ENCODE results near the gene POLDIP3. TPM values are rescaled to one million over a fixed set of nuclear protein-coding genes. Genes with fewer than 3 reads are reported as not detected.

POLDIP3 gene
- total RNA-seq, 1 experiment from 2014 or later, result 67.6 TPM

DNA sequence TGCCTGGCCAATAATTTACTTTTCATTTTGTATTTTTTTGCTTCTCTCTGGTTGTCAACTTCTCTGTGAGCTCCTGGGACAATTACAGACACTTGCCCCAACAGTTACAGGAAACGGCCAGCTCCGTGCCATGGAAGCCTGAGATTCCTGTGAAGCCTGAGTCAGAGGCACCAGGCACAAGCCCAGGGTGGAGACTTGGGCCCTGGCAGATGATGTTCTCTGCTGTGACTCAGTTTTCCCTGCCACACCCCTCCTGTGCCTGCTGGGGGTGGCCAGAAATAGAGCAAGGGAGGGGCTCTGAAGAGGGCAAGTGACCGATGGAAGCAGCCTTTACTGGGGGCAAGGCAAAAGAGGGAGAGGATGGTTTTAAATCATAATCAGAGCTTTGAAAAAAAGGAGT lies 20.8 kb upstream of the POLDIP3 start (continued):
- TF ChIP-seq, protein P1, sequence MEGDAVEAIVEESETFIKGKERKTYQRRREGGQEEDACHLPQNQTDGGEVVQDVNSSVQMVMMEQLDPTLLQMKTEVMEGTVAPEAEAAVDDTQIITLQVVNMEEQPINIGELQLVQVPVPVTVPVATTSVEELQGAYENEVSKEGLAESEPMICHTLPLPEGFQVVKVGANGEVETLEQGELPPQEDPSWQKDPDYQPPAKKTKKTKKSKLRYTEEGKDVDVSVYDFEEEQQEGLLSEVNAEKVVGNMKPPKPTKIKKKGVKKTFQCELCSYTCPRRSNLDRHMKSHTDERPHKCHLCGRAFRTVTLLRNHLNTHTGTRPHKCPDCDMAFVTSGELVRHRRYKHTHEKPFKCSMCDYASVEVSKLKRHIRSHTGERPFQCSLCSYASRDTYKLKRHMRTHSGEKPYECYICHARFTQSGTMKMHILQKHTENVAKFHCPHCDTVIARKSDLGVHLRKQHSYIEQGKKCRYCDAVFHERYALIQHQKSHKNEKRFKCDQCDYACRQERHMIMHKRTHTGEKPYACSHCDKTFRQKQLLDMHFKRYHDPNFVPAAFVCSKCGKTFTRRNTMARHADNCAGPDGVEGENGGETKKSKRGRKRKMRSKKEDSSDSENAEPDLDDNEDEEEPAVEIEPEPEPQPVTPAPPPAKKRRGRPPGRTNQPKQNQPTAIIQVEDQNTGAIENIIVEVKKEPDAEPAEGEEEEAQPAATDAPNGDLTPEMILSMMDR (IDR thresholded peaks at IDR 0.05 in 2 of 3, conservative IDR thresholded peaks at IDR 0.05 in 1 of 3; ENCODE audit: borderline replicate concordance in 1 of 3, insufficient read depth in 1 of 3, low read depth in 2 of 3, low read length in 2 of 3), result no peak

DNA sequence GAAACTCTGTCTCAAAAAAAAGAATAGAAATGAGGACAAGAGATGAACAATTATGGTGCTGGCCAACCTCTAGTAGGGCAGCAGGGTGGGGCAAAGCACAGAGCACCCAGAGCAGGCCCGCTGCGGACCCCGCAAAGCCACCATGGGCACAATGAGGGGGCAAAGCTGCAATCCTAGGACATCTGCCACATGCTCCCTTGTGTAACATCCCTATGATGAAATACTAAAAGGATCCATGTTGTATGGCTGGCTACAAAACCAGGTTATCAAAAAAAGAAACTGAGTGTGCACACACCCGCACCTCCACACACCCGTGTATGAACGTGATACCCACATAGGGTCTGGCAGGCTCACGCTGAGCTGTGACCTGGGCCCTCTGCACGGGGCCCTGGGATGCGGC lies 18.3 kb upstream of the POLDIP3 start:
- H3K4me2 ChIP-seq (ENCODE audit: low read length), result no peak overlapping the region
- POLR2A ChIA-PET, result no interaction called here
- H3K36me3 ChIP-seq (ENCODE audit: control insufficient read depth in 1 of 2, insufficient read depth in 2 of 2, low read length in 2 of 2), result peaks cover 13 to 19% of the 10 kb centered on the region in 2 experiments; a peak in 3 of 4 replicates
- no peaks in the 10 kb centered on the region for H4K20me1 ChIP-seq (ENCODE audit: insufficient read depth)
- intact Hi-C loops (cut with micrococcal nuclease), result loop anchor here (10.0 kb wide), 1 partner anchor 232 kb away; no protein-coding TSS in a partner anchor
- no peak for ATAC-seq
- no peaks in the 10 kb centered on the region for H3K27me3 ChIP-seq (ENCODE audit: insufficient read depth, low read length)
- H3K9ac ChIP-seq (ENCODE audit: low read length), result no peak overlapping the region
- CTCF ChIA-PET, result no interaction called here
- no peak overlapping the region for H2AFZ ChIP-seq (ENCODE audit: low read depth, low read length, poor library complexity, severe bottlenecking)
- no peak overlapping the region for H3K4me3 ChIP-seq (replicated peaks in 1 of 2; ENCODE audit: low read depth in 1 of 2, low read length in 2 of 2)
- no peak for DNase-seq (ENCODE audit: low read depth, low spot score)
- H3K9me3 ChIP-seq (ENCODE audit: control insufficient read depth in 1 of 2, insufficient read depth in 1 of 2, low read depth in 1 of 2, low read length in 2 of 2), result no peaks in the 10 kb centered on the region
- no peak overlapping the region for H3K27ac ChIP-seq (ENCODE audit: low read depth, low read length)
- peaks cover 27% of the 10 kb centered on the region for H3K79me2 ChIP-seq (ENCODE audit: insufficient read depth, low read length)
- H3K9me2 ChIP-seq (ENCODE audit: insufficient read depth), result no peaks in the 10 kb centered on the region
- peaks cover 14 to 38% of the 10 kb centered on the region in 2 experiments for H3K4me1 ChIP-seq (ENCODE audit: control insufficient read depth in 1 of 2, insufficient read depth in 2 of 2, low read length in 2 of 2)
- BruUV-seq (replicated peaks), result no TSS peak
- RAD21 ChIA-PET (ENCODE audit: low non-redundant PET in 1 of 2, low total read pairs in 2 of 2, uncharacterized antibody in 2 of 2, unreplicated experiment in 2 of 2), result no interaction called here
- no peak for TF ChIP-seq POLR2A (IDR thresholded peaks at IDR 0.05; ENCODE audit: borderline replicate concordance, extremely low read depth, insufficient read depth, insufficient read length)
- no peak for TF ChIP-seq ELF1 (IDR thresholded peaks at IDR 0.05; ENCODE audit: borderline replicate concordance, low read depth)
- no peak for TF ChIP-seq TCF7L2 (IDR thresholded peaks at IDR 0.05; ENCODE audit: borderline replicate concordance, extremely low read depth, insufficient read depth, insufficient read length)
- no peak for TF ChIP-seq SIN3A (IDR thresholded peaks at IDR 0.05; ENCODE audit: low read depth)
- no peak for TF ChIP-seq EZH2phosphoT487 (IDR thresholded peaks at IDR 0.05; ENCODE audit: borderline replicate concordance)
- TF ChIP-seq JUND (IDR thresholded peaks at IDR 0.05), result no peak
- TF ChIP-seq YY1 (IDR thresholded peaks at IDR 0.05; ENCODE audit: extremely low read depth, insufficient replicate concordance, low read depth, low read length), result no peak
